HG03097 (cell line): ENCODE measurements around the gene IL23R.

Source experiments
- ATAC-seq: cut with Tn5 transposase; IDR thresholded peaks from one replicate; pipeline ENCODE4 v1.9.1; 2021; ENCODE audit not compliant: unreplicated experiment, low FRiP score

Gene IL23R

DNA sequence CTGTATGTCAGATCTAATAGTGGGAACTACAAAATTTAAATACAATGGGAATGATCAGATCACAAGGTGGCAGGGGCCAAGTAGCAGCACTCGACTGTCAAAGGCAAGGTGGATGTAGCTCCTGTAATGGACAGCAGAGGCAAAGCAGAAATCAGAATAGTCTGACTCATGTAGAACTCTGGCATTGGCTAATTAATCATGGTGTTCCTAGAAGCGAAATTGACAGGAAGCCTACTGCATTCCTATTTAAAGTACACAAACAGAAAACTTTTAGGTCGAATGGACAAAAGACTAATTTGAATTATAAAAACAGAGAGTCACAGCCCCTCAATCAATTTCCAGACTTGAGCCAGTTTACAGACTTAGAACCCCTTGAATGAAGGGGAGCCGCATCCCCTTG is 124.0 kb downstream of the IL23R start:
- no peak for ATAC-seq

DNA sequence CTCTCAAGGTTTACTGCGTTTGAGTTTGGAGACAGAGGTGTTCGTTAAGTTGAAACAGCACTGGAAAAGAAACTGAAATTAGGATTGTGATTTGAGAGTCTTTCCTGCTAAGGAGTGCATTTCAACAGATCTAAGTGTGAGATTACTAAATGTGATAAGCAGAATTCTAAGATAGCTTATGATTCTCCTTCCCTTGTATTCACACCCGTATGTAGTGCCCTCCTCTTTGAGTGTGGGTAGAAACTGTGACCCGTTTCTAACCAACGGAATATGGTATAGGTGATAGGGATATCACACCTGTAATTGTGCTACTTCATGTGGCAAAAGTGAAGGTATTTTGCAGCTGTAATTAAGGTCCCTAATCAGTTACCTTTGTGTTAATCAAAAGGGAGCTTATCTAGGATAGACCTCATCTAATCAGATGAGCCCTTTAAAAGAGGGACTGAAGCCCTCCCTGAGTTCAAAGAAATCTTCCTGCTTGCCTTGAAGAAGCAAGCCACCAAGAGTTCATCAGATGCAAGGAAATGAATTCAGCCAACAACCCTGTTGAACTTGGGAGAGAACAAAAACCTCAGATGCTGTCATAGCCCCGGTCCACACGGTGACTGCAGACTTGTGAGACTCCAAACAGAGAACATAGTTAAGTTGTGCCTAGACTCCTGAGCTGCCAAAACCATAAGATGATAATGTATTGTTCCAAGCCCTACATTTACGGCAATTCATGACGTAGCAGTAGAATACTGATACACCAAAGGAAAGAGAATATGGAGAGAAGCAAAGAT is 128.8 kb downstream of the IL23R start:
- no peak for ATAC-seq

DNA sequence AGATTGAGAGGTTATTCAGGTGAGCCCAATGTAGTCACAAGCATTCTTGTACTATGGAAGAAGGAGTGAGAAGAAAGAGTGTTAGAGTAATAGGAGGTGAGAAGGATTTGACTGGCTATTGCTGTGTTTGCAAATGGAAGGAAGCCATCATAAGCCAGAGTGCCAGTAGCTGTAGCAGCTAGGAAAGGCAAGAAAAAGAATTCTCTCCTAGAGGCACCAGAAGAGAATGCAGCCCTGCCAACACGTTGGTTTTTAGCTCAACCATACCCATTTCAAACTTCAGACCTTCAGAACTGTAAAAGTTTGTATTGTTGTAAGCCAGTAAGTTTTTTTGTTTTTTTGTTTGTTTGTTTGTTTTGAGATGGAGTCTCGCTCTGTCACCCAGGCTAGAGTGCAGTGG is 132.5 kb downstream of the IL23R start:
- no peak for ATAC-seq

DNA sequence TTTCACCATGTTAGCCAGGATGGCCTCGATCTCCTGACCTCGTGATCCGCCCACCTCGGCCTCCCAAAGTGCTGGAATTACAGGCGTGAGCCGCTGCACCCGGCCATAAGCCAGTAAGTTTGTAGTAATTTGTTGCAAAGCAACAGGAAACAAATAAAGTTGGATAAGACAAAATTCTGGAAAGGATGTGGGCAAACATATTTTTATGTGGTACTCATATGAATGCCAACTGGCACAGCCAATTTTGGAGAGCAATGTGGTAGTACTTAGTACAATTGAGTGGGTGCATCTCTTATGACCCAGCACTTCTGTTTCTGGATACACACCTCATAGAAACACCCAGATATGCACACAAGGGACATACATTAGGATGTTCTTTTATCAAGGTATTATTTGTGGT is 133.0 kb downstream of the IL23R start:
- no peak for ATAC-seq

DNA sequence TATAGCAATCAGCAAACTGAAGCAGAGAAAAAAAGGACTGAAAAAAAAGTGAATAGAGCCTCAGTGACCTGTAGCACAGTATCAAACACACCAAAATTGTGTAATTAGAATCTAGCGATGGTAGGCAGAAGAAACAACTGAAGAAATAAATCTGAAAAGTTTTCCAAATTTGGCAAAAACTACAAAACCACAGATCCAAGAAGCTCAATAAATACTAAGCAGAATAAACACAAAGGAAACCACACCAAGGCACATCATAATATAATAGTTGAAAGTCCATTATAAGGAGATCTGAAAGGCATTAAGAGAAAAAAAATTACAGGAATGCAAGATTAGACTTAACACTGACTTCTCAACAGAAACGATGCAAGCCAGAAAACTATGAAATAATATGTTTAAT is 134.3 kb downstream of the IL23R start:
- ATAC-seq, result no peak

DNA sequence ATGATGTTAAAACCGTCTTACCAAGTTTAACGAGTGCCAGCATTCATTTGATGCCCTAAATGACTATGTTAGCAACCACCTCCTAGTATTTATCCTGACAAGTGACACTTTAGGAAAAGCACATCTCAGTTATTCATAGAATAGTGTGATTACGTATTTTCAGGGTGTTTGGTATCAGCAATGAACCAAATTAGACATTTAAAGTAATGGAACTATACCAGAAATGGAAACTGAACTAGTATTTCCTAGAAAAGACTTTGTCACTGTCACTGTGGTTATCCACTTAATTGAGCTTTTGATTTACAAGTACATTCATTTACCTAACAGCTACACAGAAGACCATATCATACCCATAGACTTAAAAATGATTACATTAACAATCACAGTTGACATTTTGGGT is 137.8 kb downstream of the IL23R start:
- ATAC-seq, result no peak

DNA sequence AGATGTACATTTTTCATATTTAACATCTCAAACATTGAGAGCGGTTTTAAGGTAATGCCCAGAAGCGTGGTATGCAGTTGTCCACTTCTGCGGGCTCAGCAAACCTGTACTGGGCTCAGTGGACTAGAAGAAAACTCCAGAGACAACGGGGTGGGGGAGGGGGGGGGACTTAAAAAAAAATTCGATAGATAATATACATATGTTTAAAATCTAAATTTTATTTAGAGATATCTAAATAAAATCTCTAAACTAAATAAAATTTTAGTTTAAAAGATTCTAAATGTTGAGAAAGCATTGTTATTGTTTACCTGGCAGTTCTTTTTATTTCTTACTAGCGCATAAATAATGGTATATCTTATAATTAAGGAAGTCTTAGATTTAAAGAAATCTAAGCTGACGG is 140.3 kb downstream of the IL23R start:
- ATAC-seq, result no peak

DNA sequence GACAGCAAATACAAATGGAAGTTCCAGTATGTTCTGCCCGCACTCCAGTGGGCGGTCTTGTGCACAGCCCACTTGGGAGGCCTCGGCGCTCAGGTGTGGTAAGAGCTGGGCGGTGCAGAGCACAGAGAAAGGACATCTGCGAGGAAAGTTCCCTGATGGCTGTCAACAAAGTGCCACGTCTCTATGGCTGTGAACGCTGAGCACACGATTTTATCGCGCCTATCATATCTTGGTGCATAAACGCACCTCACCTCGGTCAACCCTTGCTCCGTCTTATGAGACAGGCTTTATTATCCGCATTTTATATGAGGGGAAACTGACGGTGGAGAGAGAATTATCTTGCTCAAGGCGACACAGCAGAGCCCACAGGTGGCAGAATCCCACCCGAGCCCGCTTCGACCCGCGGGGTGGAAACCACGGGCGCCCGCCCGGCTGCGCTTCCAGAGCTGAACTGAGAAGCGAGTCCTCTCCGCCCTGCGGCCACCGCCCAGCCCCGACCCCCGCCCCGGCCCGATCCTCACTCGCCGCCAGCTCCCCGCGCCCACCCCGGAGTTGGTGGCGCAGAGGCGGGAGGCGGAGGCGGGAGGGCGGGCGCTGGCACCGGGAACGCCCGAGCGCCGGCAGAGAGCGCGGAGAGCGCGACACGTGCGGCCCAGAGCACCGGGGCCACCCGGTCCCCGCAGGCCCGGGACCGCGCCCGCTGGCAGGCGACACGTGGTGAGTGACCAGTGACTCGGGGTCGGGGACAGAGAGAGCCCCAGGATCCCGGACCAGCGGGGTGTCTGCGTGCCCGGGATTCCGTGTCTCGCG is 141.2 kb downstream of the IL23R start, which contains the start of gene IL12RB2:
Gene IL12RB2 (plus strand): TSS at position 623 of the 810 bp plus-strand sequence. CDS start 12,496 bp downstream, outside the sequence.
- no peak for ATAC-seq

DNA sequence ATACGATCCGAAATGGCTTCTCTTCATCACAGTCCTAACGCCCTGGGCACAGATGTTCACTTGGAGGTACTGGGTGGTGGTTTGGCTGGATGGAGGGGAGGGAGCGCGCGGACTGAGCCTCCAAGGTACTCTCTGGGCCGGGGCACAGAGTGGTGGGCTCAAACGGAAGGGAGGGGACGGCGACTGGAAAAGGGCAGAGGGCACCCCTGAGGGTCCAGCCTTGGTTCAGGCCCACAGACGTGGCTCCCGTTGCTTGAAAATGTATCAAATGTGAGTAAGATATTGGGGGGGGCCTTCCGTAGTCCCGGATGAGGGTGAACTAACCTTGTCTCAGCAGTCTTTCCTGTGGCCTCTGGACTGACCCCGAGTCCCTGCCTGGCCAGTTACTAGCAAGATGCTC is 141.9 kb downstream of the IL23R start:
- ATAC-seq, result no peak
